Activated naive CD4-positive, alpha-beta T cell treated with anti-CD3 and anti-CD28 coated beads, Interleukin-2, amount 10 ng/mL, durations not matched to agents 5 hours and 36 hours (primary cell): ENCODE results near the gene NASP. TPM values are rescaled to one million over a fixed set of nuclear protein-coding genes. Genes with fewer than 3 reads are reported as not detected.

ENCODE experiments used
- total RNA-seq, 2 experiments: library from RNA; stranded (reverse); gene quantifications; one replicate each; pipeline ENCODE4 v1.2.3, GENCODE V29; 2021

NASP gene
- total RNA-seq, result 100 to 1,000 TPM; 149 to 157 TPM

GRCh38 chr1:45583666-45584350, at the start of gene NASP:
NASP (plus strand) TSS chr1:45584041; CDS start chr1:45584147, 106 bp downstream.

GRCh38 chr1:45550401-45551351, 33.2 kb upstream of the NASP start, which contains the start of gene AKR1A1:
AKR1A1 (plus strand) TSS chr1:45550826; CDS start chr1:45561795, 10,969 bp downstream.

GRCh38 chr1:45623972-45624371, 40.1 kb downstream of the NASP start, which contains the start of gene CCDC17:
CCDC17 (minus strand) TSS chr1:45624054; CDS start chr1:45623909, 145 bp downstream.

Other genes starting within 250 kb of the NASP start
- 10 to 100 TPM; 17.5 to 18.4 TPM for gene TOE1, start 243.9 kb upstream of the NASP start, total RNA-seq
- gene MUTYH, start 243.6 kb upstream of the NASP start, total RNA-seq, result 10 to 100 TPM; 44.6 to 49.2 TPM
- 1 to 10 TPM; 4.0 to 4.4 TPM for gene TESK2, start 92.9 kb upstream of the NASP start, total RNA-seq
- 1 to 10 TPM; 3.6 to 5.8 TPM for gene CCDC163, start 84.0 kb upstream of the NASP start, total RNA-seq
- gene MMACHC, start 83.7 kb upstream of the NASP start, total RNA-seq, result 1 to 10 TPM; 6.7 to 8.2 TPM
- gene PRDX1, start 62.2 kb upstream of the NASP start, total RNA-seq, result 100 to 1,000 TPM; 213 to 227 TPM
- 100 to 1,000 TPM; 135 to 143 TPM for gene AKR1A1, start 33.2 kb upstream of the NASP start, total RNA-seq
- 1 to 10 TPM; 4.0 to 4.1 TPM for gene CCDC17, start 40.0 kb downstream of the NASP start, total RNA-seq
- gene GPBP1L1, start 102.5 kb downstream of the NASP start, total RNA-seq, result 100 to 1,000 TPM; 116 to 121 TPM
- 10 to 100 TPM; 21.1 to 21.5 TPM for gene TMEM69, start 104.1 kb downstream of the NASP start, total RNA-seq
- 10 to 100 TPM; 10.3 to 12.4 TPM for gene IPP, start 166.6 kb downstream of the NASP start, total RNA-seq
- gene MAST2, start 219.6 kb downstream of the NASP start, total RNA-seq, result 10 to 100 TPM; 17.8 to 19.6 TPM